ENCODE results near the gene CPS1. TPM values are rescaled to one million over a fixed set of nuclear protein-coding genes. Genes with fewer than 3 reads are reported as not detected.

The CPS1 gene
- total RNA-seq, 1 donor from 2014 or later = 8.0 TPM

DNA sequence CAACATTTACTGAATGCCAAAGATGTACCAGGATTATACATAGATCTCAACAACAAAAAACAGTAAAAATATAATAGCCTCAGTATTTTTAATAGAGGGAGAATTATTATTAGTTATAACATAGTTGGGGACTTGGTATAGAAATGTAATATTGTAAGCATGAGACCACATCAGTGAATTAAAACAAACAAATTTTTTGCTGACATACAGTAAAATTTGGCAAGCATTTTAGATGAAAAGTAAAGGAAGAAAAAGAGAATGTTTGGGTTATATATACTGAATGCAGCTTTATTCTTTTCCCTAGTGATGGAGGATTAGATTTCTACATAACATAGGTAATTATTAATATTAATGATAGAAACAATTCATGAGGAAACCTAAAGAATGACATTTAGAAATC is 10.9 kb downstream of the CPS1 start:
- Mint-ChIP-seq H3K36me3 (ENCODE audit: low read depth, unreplicated experiment) (no peaks in the 10 kb centered on the region), H3K27ac (ENCODE audit: unreplicated experiment) (no peak overlapping the region), H3K27me3 (ENCODE audit: low read depth, unreplicated experiment) (no peaks in the 10 kb centered on the region), H3K9me3 (ENCODE audit: unreplicated experiment) (no peaks in the 10 kb centered on the region), H3K4me1 (ENCODE audit: low read depth, unreplicated experiment) (no peaks in the 10 kb centered on the region), H3K4me3 (ENCODE audit: unreplicated experiment) (no peak overlapping the region)
- Histone ChIP-seq H3K4me2 (ENCODE audit: low read length) (no peak overlapping the region), H3K79me2 (ENCODE audit: insufficient read depth, low read length) (no peaks in the 10 kb centered on the region), H3K4me3 (ENCODE audit: insufficient read depth, low read depth, low read length) (no peak overlapping the region), H3K4me1 (ENCODE audit: insufficient read depth, low read length) (no peaks in the 10 kb centered on the region), H3K27me3 (ENCODE audit: insufficient read depth, low read length) (no peaks in the 10 kb centered on the region), H4K20me1 (ENCODE audit: insufficient read depth, low read length) (no peaks in the 10 kb centered on the region), H3K27ac (ENCODE audit: low read depth, low read length) (no peak overlapping the region), H3K9ac (ENCODE audit: low read length) (no peak overlapping the region), H3K36me3 (ENCODE audit: insufficient read depth, low read length) (no peaks in the 10 kb centered on the region), H3K9me3 (ENCODE audit: insufficient read depth, low read depth, low read length) (no peaks in the 10 kb centered on the region), H2AFZ (ENCODE audit: low read depth, low read length) (no peak overlapping the region)
- FAIRE-seq (no peak), DNase-seq (ENCODE audit: low read depth) (no peak)
- TF ChIP-seq, protein P1, sequence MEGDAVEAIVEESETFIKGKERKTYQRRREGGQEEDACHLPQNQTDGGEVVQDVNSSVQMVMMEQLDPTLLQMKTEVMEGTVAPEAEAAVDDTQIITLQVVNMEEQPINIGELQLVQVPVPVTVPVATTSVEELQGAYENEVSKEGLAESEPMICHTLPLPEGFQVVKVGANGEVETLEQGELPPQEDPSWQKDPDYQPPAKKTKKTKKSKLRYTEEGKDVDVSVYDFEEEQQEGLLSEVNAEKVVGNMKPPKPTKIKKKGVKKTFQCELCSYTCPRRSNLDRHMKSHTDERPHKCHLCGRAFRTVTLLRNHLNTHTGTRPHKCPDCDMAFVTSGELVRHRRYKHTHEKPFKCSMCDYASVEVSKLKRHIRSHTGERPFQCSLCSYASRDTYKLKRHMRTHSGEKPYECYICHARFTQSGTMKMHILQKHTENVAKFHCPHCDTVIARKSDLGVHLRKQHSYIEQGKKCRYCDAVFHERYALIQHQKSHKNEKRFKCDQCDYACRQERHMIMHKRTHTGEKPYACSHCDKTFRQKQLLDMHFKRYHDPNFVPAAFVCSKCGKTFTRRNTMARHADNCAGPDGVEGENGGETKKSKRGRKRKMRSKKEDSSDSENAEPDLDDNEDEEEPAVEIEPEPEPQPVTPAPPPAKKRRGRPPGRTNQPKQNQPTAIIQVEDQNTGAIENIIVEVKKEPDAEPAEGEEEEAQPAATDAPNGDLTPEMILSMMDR (IDR thresholded peaks at IDR 0.05; ENCODE audit: insufficient read depth, low read depth, low read length) = no peak
- no peak for TF ChIP-seq EZH2 (IDR thresholded peaks at IDR 0.05; ENCODE audit: insufficient read depth, low read length)

DNA sequence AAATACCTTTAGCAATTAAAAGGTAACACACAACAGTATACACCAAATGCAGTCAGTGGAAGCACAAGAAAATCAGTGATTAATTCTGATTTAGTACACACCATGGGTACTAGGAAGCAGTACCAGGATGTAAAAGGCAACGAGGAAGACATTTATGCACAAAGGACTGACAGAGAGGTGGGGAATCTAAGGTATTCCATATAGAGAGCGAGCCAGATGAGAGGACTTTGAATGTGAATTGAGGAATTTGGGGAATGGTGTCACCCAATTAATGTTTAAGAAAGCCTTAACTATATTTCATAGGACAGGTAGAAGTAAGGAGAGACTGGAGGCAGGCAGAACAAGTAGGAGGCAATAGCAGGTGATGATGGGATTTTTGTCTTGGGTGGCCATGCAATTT is 11.7 kb downstream of the CPS1 start:
- Histone ChIP-seq H4K20me1 (ENCODE audit: insufficient read depth, low read length) (no peaks in the 10 kb centered on the region), H3K36me3 (ENCODE audit: insufficient read depth, low read length) (no peaks in the 10 kb centered on the region), H3K27ac (ENCODE audit: low read depth, low read length) (no peak overlapping the region), H3K4me1 (ENCODE audit: insufficient read depth, low read length) (no peaks in the 10 kb centered on the region), H2AFZ (ENCODE audit: low read depth, low read length) (no peak overlapping the region), H3K27me3 (ENCODE audit: insufficient read depth, low read length) (no peaks in the 10 kb centered on the region), H3K4me3 (ENCODE audit: insufficient read depth, low read depth, low read length) (no peak overlapping the region), H3K9ac (ENCODE audit: low read length) (no peak overlapping the region), H3K4me2 (ENCODE audit: low read length) (no peak overlapping the region), H3K79me2 (ENCODE audit: insufficient read depth, low read length) (no peaks in the 10 kb centered on the region), H3K9me3 (ENCODE audit: insufficient read depth, low read depth, low read length) (no peaks in the 10 kb centered on the region)
- H3K27ac Mint-ChIP-seq (ENCODE audit: unreplicated experiment) = no peak overlapping the region
- DNase-seq (ENCODE audit: low read depth) (no peak), FAIRE-seq (no peak)
- H3K36me3 Mint-ChIP-seq (ENCODE audit: low read depth, unreplicated experiment) = no peaks in the 10 kb centered on the region
- no peak overlapping the region for H3K4me3 Mint-ChIP-seq (ENCODE audit: unreplicated experiment)
- TF ChIP-seq, protein P1 (IDR thresholded peaks at IDR 0.05; ENCODE audit: insufficient read depth, low read depth, low read length) = no peak
- TF ChIP-seq EZH2 (IDR thresholded peaks at IDR 0.05; ENCODE audit: insufficient read depth, low read length) = no peak
- H3K9me3 Mint-ChIP-seq (ENCODE audit: unreplicated experiment) = no peaks in the 10 kb centered on the region
- no peaks in the 10 kb centered on the region for H3K4me1 Mint-ChIP-seq (ENCODE audit: low read depth, unreplicated experiment)
- H3K27me3 Mint-ChIP-seq (ENCODE audit: low read depth, unreplicated experiment) = no peaks in the 10 kb centered on the region

DNA sequence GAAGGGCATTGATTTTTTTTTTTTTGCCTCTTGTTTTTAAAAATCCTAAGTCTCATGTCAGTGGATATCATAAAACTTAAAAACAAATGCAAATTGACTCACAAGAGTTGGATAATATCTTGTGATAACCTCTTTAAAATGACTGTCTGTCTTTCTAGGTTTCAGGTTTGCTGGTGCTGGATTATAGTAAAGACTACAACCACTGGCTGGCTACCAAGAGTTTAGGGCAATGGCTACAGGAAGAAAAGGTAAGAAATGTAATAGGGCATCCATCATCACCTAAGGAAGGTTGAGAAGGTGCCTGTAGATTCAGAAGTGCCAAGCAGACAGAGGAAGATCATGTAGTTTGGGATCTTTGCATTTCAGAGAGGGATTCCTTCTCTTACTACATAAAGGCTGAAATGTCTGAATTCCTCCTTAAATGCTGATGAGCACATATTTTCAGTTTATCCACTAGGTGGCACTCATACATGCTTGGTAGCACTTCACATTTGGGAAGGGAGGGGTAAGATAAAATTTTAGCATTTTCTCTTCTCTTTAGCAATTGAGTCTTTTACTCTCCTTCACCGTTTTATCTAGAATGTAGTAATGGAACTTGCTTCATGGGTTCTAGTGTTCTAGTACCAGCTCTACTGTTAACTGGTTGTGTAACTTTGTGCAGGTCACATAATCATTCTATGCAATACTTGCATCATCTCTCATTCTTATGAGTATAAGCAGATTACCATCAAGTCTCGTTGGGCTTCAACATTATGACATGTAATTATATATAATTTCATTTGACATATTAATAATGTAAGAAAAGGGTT is 21.1 kb downstream of the CPS1 start:
- Histone ChIP-seq H3K9me3 (ENCODE audit: insufficient read depth, low read depth, low read length) (no peaks in the 10 kb centered on the region), H2AFZ (ENCODE audit: low read depth, low read length) (peak overlapping the region; percentile 18), H3K4me1 (ENCODE audit: insufficient read depth, low read length) (no peaks in the 10 kb centered on the region), H4K20me1 (ENCODE audit: insufficient read depth, low read length) (no peaks in the 10 kb centered on the region), H3K27ac (ENCODE audit: low read depth, low read length) (no peak overlapping the region), H3K79me2 (ENCODE audit: insufficient read depth, low read length) (no peaks in the 10 kb centered on the region), H3K4me2 (ENCODE audit: low read length) (no peak overlapping the region), H3K27me3 (ENCODE audit: insufficient read depth, low read length) (no peaks in the 10 kb centered on the region), H3K4me3 (ENCODE audit: insufficient read depth, low read depth, low read length) (no peak overlapping the region), H3K9ac (ENCODE audit: low read length) (no peak overlapping the region), H3K36me3 (ENCODE audit: insufficient read depth, low read length) (no peaks in the 10 kb centered on the region)
- Mint-ChIP-seq H3K27me3 (ENCODE audit: low read depth, unreplicated experiment) (no peaks in the 10 kb centered on the region), H3K4me3 (ENCODE audit: unreplicated experiment) (no peak overlapping the region), H3K27ac (ENCODE audit: unreplicated experiment) (no peak overlapping the region), H3K4me1 (ENCODE audit: low read depth, unreplicated experiment) (no peaks in the 10 kb centered on the region), H3K36me3 (ENCODE audit: low read depth, unreplicated experiment) (no peaks in the 10 kb centered on the region), H3K9me3 (ENCODE audit: unreplicated experiment) (no peaks in the 10 kb centered on the region)
- peak; percentile 30 for DNase-seq (ENCODE audit: low read depth)
- FAIRE-seq = peak; percentile 26
- no peak for TF ChIP-seq EZH2 (IDR thresholded peaks at IDR 0.05; ENCODE audit: insufficient read depth, low read length)
- TF ChIP-seq, protein P1 (IDR thresholded peaks at IDR 0.05; ENCODE audit: insufficient read depth, low read depth, low read length) = peak; percentile 88

Data from astrocyte (in vitro differentiated cells and primary cell).